Esophagus squamous epithelium (tissue), 5 donors: ENCODE data around the gene TOR4A. TPM values are rescaled to one million over a fixed set of nuclear protein-coding genes. Genes with fewer than 3 reads are reported as not detected.
A peak's percentile ranks its signal among the peaks of the same experiment; 100 is the strongest.

Experiments used
- DNase-seq: peaks from one replicate; lab custom pipeline; 2025; lab: John Stamatoyannopoulos, UW
- H3K27ac ChIP-seq, 4 donors: fragments of 200-600 bp; sonication (generic); one replicate each; pipeline ENCODE4 v1.5.1; 2016 to 2019; ENCODE audit warnings: mild to moderate bottlenecking in 1 of 4
- H3K27me3 ChIP-seq, 4 donors: fragments of 200-600 bp; sonication (generic); 1 replicate in 3 of 4; 2 replicates in 1 of 4; pipeline versions ENCODE4 v1.5.1 to v1.6.0; 2017 to 2021; ENCODE audit warnings: antibody characterized with exemption in 1 of 4
- H3K36me3 ChIP-seq, 3 donors: fragments of 200-600 bp; sonication (generic); one replicate each; pipeline ENCODE4 v1.5.1; 2016 to 2019
- H3K4me1 ChIP-seq, 3 donors: fragments of 200-600 bp; sonication (generic); one replicate each; pipeline ENCODE4 v1.5.1; 2017 to 2019
- H3K4me3 ChIP-seq, 4 donors: fragments of 200-600 bp; sonication (generic); 1 replicate in 3 of 4; 2 replicates in 1 of 4; pipeline ENCODE4 v1.5.1; 2016 to 2019; ENCODE audit warnings: mild to moderate bottlenecking in 2 of 4, moderate library complexity in 1 of 4
- H3K9me3 ChIP-seq, 3 donors: fragments of 200-600 bp; sonication (generic); one replicate each; pipeline ENCODE4 v1.5.1; 2016 to 2019
- CTCF ChIP-seq, 6 experiments: fragments of 450-650 bp in 4 of 6; fragments of 200-600 bp in 2 of 6; sonication (generic) in 2 of 6; IDR thresholded peaks; one replicate each; pipeline ENCODE4 v1.5.1; 2016 to 2019; ENCODE audit warnings: antibody characterized with exemption in 6 of 6, mild to moderate bottlenecking in 4 of 6, moderate library complexity in 4 of 6
- POLR2A ChIP-seq, 4 donors: fragments of 450-650 bp; IDR thresholded peaks; one replicate each; pipeline ENCODE4 v1.6.1; 2017; ENCODE audit warnings: antibody characterized with exemption in 4 of 4, mild to moderate bottlenecking in 4 of 4, moderate library complexity in 3 of 4
- WGBS, 2 donors: methylation state at CpG; one replicate each; pipeline ENCODE4 v1.1.5; 2018; 5-methylcytosine and 5-hydroxymethylcytosine counted together
- intact Hi-C: fragments of 100-400 bp; cut with DNase I; formaldehyde crosslinking; loops from one replicate; pipeline ENCODE4 v1.15.0; 2022
- total RNA-seq, 4 donors: library from RNA; depleted of rRNA; stranded (reverse); fragments of >200 nt; gene quantifications; one replicate each; pipeline ENCODE4 v1.1.0, GENCODE V29; 2016
- donor health status: DM: yes; HTN: yes; CAD: no.

TOR4A gene
- total RNA-seq, 4 donors from 2014 or later = 8.8 to 17.5 (median 13.5) TPM

DNA sequence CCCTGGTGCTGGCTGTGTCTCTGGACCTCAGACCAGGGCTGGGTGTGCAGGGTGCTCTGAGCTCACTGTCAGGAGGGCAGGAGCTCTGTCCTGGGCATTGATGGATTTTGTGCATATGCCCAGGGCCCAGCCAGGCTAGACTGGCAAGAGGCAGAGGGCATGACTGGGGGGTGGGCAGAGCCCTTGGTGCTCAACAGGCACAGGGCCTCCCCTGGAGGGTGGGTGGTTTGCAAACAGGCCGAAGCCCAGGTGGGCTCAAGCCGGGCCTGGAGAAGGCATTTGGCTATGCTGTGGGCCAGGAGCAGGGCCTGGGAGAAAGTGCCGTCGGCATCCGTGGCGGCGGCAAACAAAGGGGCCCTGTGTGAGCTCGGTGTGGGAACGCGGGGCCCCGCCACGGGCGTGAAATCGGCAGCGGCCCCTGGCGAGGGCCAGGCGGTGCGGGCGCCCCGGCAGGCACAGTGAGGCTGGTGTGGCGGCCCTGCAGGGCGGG is 26.4 kb downstream of the TOR4A start:
- 66 to 75% methylated on average over 5 to 7 of the region's 22 CpGs for WGBS, 2 donors
- no peaks in the 10 kb centered on the region for H3K9me3 ChIP-seq
- intact Hi-C loops = no loop called here
- DNase-seq = no peak
- peaks cover 64 to 88% (median 78%) of the 10 kb centered on the region in 3 donors for H3K4me1 ChIP-seq
- peaks cover 0 to 5% (median 0%) of the 10 kb centered on the region in 3 donors for H3K36me3 ChIP-seq
- TF ChIP-seq POLR2A (IDR thresholded peaks at IDR 0.05) (no peak), CTCF (IDR thresholded peaks at IDR 0.05) (no peak)
- H3K27ac ChIP-seq = peak overlapping the region; percentile 85 to 94 (median 90)
- H3K4me3 ChIP-seq = no peak overlapping the region
- peaks cover 0 to 69% (median 2%) of the 10 kb centered on the region in 4 donors for H3K27me3 ChIP-seq

DNA sequence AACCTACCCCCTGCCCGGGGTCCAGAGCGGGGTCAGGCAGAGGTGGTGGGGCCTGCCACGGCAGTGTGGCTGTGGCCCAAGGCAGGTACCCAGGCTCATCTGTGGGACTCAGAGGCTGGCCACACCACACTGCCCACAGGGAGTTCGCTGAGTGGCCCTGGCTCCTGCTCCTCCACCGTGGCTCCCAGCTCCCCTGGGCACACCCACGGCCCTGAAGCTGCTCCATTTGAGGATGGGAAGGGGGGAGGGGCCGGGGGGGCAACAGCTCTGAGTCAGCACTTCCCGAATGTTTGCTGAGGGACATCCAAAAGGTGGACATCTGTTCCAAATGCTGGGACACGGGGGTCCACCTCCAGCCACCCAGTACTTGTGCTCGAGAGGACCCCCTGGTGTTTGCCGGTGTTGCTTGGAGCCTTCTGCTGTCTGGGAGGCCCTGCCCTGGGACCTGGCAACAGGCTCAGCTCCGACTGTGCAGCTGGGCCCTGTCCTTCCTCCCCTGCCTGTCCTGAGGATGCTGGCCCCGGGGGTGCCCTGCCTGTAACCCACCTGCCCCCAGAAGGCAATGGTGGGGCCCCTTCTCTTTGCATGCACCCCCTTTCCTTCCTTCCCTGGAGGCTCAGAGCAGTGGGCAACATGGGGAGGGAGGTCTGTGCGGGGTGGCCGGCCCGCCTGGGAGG is 27.0 kb downstream of the TOR4A start:
- WGBS, 2 donors = 50% methylated on average over 2 of the region's 16 CpGs; no CpG with 5 or more reads in 1 of the 2 donors

DNA sequence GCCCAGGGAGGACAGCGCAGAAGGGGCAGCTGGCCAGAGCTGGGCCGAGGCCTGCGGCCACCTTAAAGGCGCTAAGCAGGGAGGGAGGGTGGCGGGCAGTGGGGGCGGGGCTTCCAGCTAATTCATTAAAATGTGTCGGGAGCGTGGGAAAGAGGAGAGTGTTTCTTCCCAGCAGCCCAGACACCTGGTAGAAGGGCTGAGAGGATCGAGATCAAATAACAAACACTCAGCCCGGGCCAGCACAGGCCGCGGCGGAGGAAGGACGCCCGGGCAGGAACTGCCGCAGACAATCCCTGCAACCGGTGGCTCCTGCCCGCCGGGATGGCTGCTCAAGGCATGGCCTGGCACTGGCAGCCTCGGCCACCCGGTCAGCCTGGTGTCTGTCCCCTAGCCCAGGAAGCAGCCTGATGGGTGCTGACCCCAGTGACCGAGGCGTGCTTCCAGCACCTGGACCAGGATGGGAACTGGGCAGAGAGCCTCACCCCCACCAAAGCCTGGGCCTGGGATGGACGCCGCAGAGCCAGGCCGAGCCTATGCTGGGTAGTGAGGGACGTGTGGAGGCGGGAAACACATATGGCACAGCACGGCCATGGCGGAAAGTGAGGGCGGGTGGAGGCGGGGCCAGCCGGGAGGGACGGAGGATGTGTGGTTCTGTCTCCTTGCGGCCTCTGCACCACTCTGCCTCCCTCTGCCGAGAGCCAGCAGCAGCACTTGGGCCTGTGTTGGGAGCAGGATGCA is 27.7 kb downstream of the TOR4A start:
- TF ChIP-seq CTCF (IDR thresholded peaks at IDR 0.05) (no peak), POLR2A (IDR thresholded peaks at IDR 0.05) (peak in 1 of 4 donors; percentile 30)
- H3K4me1 ChIP-seq = peaks cover 55 to 84% (median 73%) of the 10 kb centered on the region in 3 donors
- no peaks in the 10 kb centered on the region for H3K36me3 ChIP-seq
- 13% methylated on average over 6 to 14 of the region's 36 CpGs for WGBS, 2 donors
- H3K27ac ChIP-seq = peak overlapping the region; percentile 85 to 94 (median 89)
- H3K4me3 ChIP-seq = peak overlapping the region in 3 of 4 donors; percentile 29 to 54 (median 36)
- DNase-seq = no peak
- no peaks in the 10 kb centered on the region for H3K9me3 ChIP-seq
- intact Hi-C loops = no loop called here
- H3K27me3 ChIP-seq = peaks cover 0 to 56% (median 0%) of the 10 kb centered on the region in 4 donors

More for the DNA sequence above, 27.0 kb downstream of the TOR4A start:
- H3K27me3 ChIP-seq = peaks cover 0 to 63% (median 0%) of the 10 kb centered on the region in 4 donors
- H3K27ac ChIP-seq = peak overlapping the region; percentile 85 to 94 (median 89)
- no peaks in the 10 kb centered on the region for H3K9me3 ChIP-seq
- no peak for DNase-seq
- peaks cover 59 to 84% (median 78%) of the 10 kb centered on the region in 3 donors for H3K4me1 ChIP-seq
- TF ChIP-seq POLR2A (IDR thresholded peaks at IDR 0.05) = no peak
- peak in 1 of 6 experiments; percentile 5 for TF ChIP-seq CTCF (IDR thresholded peaks at IDR 0.05)
- intact Hi-C loops = no loop called here
- H3K36me3 ChIP-seq = no peaks in the 10 kb centered on the region
- peak overlapping the region in 3 of 4 donors; percentile 29 to 54 (median 36) for H3K4me3 ChIP-seq

DNA sequence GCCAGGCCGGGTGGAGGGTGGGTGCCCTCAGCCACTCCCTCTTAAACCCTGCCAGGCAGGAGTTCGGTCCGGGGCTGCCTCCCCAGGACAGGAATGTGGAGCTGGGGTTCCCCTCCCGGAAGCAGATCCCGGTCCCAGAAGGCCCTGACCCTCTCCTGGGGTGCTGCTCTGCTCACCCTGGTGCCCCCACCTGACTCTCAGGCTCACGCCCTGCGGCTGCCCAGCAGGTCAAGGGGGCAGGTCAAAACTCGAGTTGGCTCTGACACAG is 28.2 kb downstream of the TOR4A start:
- 0 to 10% methylated on average over 1 to 6 of the region's 8 CpGs for WGBS, 2 donors
- TF ChIP-seq CTCF (IDR thresholded peaks at IDR 0.05) (no peak), POLR2A (IDR thresholded peaks at IDR 0.05) (peak in 1 of 4 donors; percentile 1)
- H3K4me1 ChIP-seq = peaks cover 51 to 84% (median 69%) of the 10 kb centered on the region in 3 donors

More for the DNA sequence above, 28.2 kb downstream of the TOR4A start:
- Histone ChIP-seq H3K27me3 (peaks cover 0 to 51% (median 0%) of the 10 kb centered on the region in 4 donors), H3K4me3 (peak overlapping the region in 3 of 4 donors; percentile 29 to 54 (median 36)), H3K9me3 (no peaks in the 10 kb centered on the region), H3K36me3 (no peaks in the 10 kb centered on the region), H3K27ac (peak overlapping the region; percentile 85 to 94 (median 89))
- DNase-seq = no peak
- intact Hi-C loops = no loop called here
